HepG2 (cell line): ENCODE results near the gene NSMCE1. TPM values are rescaled to one million over a fixed set of nuclear protein-coding genes. Genes with fewer than 3 reads are reported as not detected.

Experiments used
- E2F5 ChIP-seq: sonication (generic); formaldehyde crosslinking; conservative IDR thresholded peaks from 2 replicates; pipeline ENCODE4 v1.4.0; 2020; ENCODE audit warnings: missing genetic modification reagents
- GMEB1 ChIP-seq: sonication (generic); formaldehyde crosslinking; IDR thresholded peaks from 2 replicates; pipeline ENCODE4 v1.5.1; 2020; ENCODE audit warnings: missing genetic modification reagents, mild to moderate bottlenecking, borderline replicate concordance
- HMGA1 ChIP-seq: sonication (generic); formaldehyde crosslinking; conservative IDR thresholded peaks from 2 replicates; pipeline ENCODE4 v1.4.0; 2020; ENCODE audit warnings: missing genetic modification reagents
- IKZF1 ChIP-seq: fragments of 450-650 bp; IDR thresholded peaks from 2 replicates; pipeline ENCODE4 v1.7.1; 2016
- NAIF1 ChIP-seq: sonication (generic); formaldehyde crosslinking; IDR thresholded peaks from 2 replicates; pipeline ENCODE4 v1.5.0; 2020; ENCODE audit warnings: mild to moderate bottlenecking, missing genetic modification reagents, borderline replicate concordance
- POGK ChIP-seq: sonication (generic); formaldehyde crosslinking; conservative IDR thresholded peaks from 2 replicates; pipeline ENCODE4 v1.8.0; 2022; ENCODE audit warnings: mild to moderate bottlenecking, moderate library complexity, missing genetic modification reagents
- PPARG ChIP-seq: conservative IDR thresholded peaks from 2 replicates; pipeline ENCODE4 v1.6.1; 2016; ENCODE audit warnings: missing biosample characterization, missing genetic modification reagents
- TOE1 ChIP-seq: sonication (generic); formaldehyde crosslinking; IDR thresholded peaks from 2 replicates; pipeline ENCODE4 v1.4.0; 2020; ENCODE audit warnings: mild to moderate bottlenecking, missing genetic modification reagents
- U2AF1 ChIP-seq: fragments of 200-400 bp; formaldehyde crosslinking; optimal IDR thresholded peaks from 2 replicates; pipeline ENCODE3; 2017; ENCODE audit warnings: mild to moderate bottlenecking, low read depth, low read length
- ZNF260 ChIP-seq: sonication (generic); formaldehyde crosslinking; IDR thresholded peaks from 2 replicates; pipeline ENCODE4 v1.4.0; 2020; ENCODE audit warnings: missing genetic modification reagents, low read depth, mild to moderate bottlenecking, borderline replicate concordance
- ZNF383 ChIP-seq: sonication (generic); formaldehyde crosslinking; IDR thresholded peaks from 2 replicates; pipeline ENCODE4 v1.4.0; 2020; ENCODE audit warnings: missing genetic modification reagents, mild to moderate bottlenecking, borderline replicate concordance
- ZNF558 ChIP-seq: sonication (generic); formaldehyde crosslinking; IDR thresholded peaks from 2 replicates; pipeline ENCODE4 v1.9.0; 2022; ENCODE audit warnings: mild to moderate bottlenecking, missing genetic modification reagents, borderline replicate concordance
- polyA plus RNA-seq, 8 experiments: library from polyadenylated mRNA; depleted of rRNA in 3 of 8; stranded (reverse) in 7 of 8; unstranded in 1 of 8; fragments of >200 nt; fragmentation: Illumina TruSeq in 4 of 8; extraction: Trizol in 4 of 8; gene quantifications; 2 replicates each; pipeline versions ENCODE4 v1.2.1 to v1.2.3, GENCODE V29; 2011 to 2016; ENCODE audit warnings: low read depth in 4 of 8, missing spikeins in 1 of 8, mixed read lengths in 1 of 8; ENCODE audit not compliant: insufficient read depth in 1 of 8
- total RNA-seq, 5 experiments: library from RNA; depleted of rRNA; stranded (reverse); fragments of >200 nt; fragmentation: Illumina TruSeq; extraction: Trizol; gene quantifications; 2 replicates each; pipeline ENCODE4 v1.2.3, GENCODE V29; 2016; ENCODE audit warnings: low read depth in 1 of 5
- TF ChIP-seq, protein P1 (sequence below): sonication (generic); formaldehyde crosslinking; IDR thresholded peaks from 2 replicates; pipeline ENCODE4 v1.4.0; 2020; ENCODE audit warnings: mild to moderate bottlenecking, missing genetic modification reagents
- TF ChIP-seq, protein P2 (sequence below): sonication (generic); formaldehyde crosslinking; IDR thresholded peaks from 2 replicates; pipeline ENCODE4 v1.4.0; 2020; ENCODE audit warnings: missing genetic modification reagents, borderline replicate concordance
- TF ChIP-seq, protein P3 (sequence below): sonication (generic); formaldehyde crosslinking; IDR thresholded peaks from 2 replicates; pipeline ENCODE4 v1.5.0; 2020; ENCODE audit warnings: missing genetic modification reagents
- TF ChIP-seq, protein P4 (sequence below): sonication (generic); formaldehyde crosslinking; IDR thresholded peaks from 2 replicates; pipeline ENCODE4 v1.5.0; 2020; ENCODE audit warnings: missing genetic modification reagents

NSMCE1 gene
- total and polyA plus RNA-seq, 2 of the 13 experiments (the other 11 are each of a cell fraction or from before 2014, with no cell fraction given) = 42.7 to 52.9 TPM

GRCh38 chr16:27214084-27214961, 54.2 kb downstream of the NSMCE1 start (continued):
- TF ChIP-seq HMGA1 (CRISPR knock-in tag) (no peak), IKZF1 (no peak), U2AF1 (no peak), TOE1 (CRISPR knock-in tag) (no peak), NAIF1 (CRISPR knock-in tag) (no peak), POGK (CRISPR knock-in tag) (no peak), ZNF260 (CRISPR knock-in tag) (no peak), ZNF383 (CRISPR knock-in tag) (no peak; the same call in 1 of the 2 replicates), ZNF558 (CRISPR knock-in tag) (no peak), PPARG (CRISPR knock-in tag) (0 out of 2 replicates have a peak, but pooled peaks have one; percentile 28), GMEB1 (CRISPR knock-in tag) (peak; percentile 64; the same call in 1 of the 2 replicates), E2F5 (CRISPR knock-in tag) (no peak)
- TF ChIP-seq, protein P1, sequence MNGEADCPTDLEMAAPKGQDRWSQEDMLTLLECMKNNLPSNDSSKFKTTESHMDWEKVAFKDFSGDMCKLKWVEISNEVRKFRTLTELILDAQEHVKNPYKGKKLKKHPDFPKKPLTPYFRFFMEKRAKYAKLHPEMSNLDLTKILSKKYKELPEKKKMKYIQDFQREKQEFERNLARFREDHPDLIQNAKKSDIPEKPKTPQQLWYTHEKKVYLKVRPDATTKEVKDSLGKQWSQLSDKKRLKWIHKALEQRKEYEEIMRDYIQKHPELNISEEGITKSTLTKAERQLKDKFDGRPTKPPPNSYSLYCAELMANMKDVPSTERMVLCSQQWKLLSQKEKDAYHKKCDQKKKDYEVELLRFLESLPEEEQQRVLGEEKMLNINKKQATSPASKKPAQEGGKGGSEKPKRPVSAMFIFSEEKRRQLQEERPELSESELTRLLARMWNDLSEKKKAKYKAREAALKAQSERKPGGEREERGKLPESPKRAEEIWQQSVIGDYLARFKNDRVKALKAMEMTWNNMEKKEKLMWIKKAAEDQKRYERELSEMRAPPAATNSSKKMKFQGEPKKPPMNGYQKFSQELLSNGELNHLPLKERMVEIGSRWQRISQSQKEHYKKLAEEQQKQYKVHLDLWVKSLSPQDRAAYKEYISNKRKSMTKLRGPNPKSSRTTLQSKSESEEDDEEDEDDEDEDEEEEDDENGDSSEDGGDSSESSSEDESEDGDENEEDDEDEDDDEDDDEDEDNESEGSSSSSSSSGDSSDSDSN (CRISPR knock-in tag) = peak; percentile 58
- TF ChIP-seq, protein P2, sequence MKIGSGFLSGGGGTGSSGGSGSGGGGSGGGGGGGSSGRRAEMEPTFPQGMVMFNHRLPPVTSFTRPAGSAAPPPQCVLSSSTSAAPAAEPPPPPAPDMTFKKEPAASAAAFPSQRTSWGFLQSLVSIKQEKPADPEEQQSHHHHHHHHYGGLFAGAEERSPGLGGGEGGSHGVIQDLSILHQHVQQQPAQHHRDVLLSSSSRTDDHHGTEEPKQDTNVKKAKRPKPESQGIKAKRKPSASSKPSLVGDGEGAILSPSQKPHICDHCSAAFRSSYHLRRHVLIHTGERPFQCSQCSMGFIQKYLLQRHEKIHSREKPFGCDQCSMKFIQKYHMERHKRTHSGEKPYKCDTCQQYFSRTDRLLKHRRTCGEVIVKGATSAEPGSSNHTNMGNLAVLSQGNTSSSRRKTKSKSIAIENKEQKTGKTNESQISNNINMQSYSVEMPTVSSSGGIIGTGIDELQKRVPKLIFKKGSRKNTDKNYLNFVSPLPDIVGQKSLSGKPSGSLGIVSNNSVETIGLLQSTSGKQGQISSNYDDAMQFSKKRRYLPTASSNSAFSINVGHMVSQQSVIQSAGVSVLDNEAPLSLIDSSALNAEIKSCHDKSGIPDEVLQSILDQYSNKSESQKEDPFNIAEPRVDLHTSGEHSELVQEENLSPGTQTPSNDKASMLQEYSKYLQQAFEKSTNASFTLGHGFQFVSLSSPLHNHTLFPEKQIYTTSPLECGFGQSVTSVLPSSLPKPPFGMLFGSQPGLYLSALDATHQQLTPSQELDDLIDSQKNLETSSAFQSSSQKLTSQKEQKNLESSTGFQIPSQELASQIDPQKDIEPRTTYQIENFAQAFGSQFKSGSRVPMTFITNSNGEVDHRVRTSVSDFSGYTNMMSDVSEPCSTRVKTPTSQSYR (CRISPR knock-in tag) = no peak; the same call in 1 of the 2 replicates
- TF ChIP-seq, protein P3, sequence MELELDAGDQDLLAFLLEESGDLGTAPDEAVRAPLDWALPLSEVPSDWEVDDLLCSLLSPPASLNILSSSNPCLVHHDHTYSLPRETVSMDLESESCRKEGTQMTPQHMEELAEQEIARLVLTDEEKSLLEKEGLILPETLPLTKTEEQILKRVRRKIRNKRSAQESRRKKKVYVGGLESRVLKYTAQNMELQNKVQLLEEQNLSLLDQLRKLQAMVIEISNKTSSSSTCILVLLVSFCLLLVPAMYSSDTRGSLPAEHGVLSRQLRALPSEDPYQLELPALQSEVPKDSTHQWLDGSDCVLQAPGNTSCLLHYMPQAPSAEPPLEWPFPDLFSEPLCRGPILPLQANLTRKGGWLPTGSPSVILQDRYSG (CRISPR knock-in tag) = no peak
- TF ChIP-seq, protein P4, sequence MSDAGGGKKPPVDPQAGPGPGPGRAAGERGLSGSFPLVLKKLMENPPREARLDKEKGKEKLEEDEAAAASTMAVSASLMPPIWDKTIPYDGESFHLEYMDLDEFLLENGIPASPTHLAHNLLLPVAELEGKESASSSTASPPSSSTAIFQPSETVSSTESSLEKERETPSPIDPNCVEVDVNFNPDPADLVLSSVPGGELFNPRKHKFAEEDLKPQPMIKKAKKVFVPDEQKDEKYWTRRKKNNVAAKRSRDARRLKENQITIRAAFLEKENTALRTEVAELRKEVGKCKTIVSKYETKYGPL (CRISPR knock-in tag) = no peak
